ENCODE measurements around the gene ZIC3. TPM values are rescaled to one million over a fixed set of nuclear protein-coding genes. Genes with fewer than 3 reads are reported as not detected.

The ZIC3 gene
- total RNA-seq, 1 experiment from 2014 or later = 114 TPM

DNA sequence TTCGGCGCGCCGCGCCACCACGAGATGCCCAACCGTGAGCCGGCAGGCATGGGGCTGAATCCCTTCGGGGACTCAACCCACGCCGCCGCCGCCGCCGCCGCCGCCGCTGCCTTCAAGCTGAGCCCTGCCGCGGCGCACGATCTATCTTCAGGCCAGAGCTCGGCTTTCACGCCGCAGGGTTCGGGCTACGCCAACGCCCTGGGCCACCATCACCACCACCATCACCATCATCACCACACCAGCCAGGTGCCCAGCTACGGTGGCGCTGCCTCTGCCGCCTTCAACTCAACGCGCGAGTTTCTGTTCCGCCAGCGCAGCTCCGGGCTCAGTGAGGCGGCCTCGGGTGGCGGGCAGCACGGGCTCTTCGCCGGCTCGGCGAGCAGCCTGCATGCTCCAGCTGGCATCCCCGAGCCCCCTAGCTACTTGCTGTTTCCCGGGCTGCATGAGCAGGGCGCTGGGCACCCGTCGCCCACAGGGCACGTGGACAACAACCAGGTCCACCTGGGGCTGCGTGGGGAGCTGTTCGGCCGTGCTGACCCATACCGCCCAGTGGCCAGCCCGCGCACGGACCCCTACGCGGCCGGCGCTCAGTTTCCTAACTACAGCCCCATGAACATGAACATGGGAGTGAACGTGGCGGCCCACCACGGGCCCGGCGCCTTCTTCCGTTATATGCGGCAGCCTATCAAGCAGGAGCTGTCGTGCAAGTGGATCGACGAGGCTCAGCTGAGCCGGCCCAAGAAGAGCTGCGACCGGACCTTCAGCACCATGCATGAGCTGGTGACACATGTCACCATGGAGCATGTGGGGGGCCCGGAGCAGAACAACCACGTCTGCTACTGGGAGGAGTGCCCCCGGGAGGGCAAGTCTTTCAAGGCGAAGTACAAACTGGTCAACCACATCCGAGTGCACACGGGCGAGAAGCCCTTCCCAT is 1.1 kb downstream of the ZIC3 start:
- Histone ChIP-seq H3K27me3 (ENCODE audit: control insufficient read depth, insufficient read depth, low read length) (peaks cover 10% of the 10 kb centered on the region; the same call in 1 of the 2 replicates), H3K36me3 (replicated peaks; ENCODE audit: control insufficient read depth, insufficient read depth, low read length) (peaks cover 6% of the 10 kb centered on the region), H3K4me3 (ENCODE audit: insufficient read depth, low read depth, low read length) (peak overlapping the region; percentile 92)
- DNase-seq = peak; percentile 52

DNA sequence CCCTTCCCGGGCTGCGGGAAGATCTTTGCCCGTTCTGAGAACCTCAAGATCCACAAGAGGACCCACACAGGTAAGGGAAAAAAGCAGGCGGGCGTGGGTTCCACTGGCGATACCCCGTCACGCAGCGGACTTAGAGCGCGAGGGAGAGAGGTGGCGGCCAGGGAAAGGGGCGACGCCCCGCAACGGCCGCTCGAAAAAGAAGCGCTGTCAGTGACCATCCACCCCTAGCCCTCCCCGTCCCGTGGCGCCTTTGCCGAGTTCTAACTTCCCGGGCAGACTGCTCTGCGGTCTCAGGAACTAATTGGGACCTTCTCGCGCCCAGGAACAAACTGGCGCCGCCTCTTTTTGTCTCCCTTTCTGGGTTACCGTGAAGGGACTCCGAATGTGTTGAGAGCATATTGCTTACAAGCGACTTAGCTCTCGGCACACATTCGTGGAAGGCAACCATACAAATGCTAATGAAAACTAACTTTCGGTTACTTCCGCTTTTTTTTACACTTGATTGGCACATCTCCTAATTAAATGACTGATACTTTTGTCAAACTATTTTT is 1.8 kb downstream of the ZIC3 start:
- peak overlapping the region; percentile 92 for H3K4me3 ChIP-seq (ENCODE audit: insufficient read depth, low read depth, low read length)
- peaks cover 9% of the 10 kb centered on the region; the same call in 1 of the 2 replicates for H3K27me3 ChIP-seq (ENCODE audit: control insufficient read depth, insufficient read depth, low read length)
- H3K36me3 ChIP-seq (replicated peaks; ENCODE audit: control insufficient read depth, insufficient read depth, low read length) = peaks cover 6% of the 10 kb centered on the region
- peak; percentile 70 for DNase-seq

DNA sequence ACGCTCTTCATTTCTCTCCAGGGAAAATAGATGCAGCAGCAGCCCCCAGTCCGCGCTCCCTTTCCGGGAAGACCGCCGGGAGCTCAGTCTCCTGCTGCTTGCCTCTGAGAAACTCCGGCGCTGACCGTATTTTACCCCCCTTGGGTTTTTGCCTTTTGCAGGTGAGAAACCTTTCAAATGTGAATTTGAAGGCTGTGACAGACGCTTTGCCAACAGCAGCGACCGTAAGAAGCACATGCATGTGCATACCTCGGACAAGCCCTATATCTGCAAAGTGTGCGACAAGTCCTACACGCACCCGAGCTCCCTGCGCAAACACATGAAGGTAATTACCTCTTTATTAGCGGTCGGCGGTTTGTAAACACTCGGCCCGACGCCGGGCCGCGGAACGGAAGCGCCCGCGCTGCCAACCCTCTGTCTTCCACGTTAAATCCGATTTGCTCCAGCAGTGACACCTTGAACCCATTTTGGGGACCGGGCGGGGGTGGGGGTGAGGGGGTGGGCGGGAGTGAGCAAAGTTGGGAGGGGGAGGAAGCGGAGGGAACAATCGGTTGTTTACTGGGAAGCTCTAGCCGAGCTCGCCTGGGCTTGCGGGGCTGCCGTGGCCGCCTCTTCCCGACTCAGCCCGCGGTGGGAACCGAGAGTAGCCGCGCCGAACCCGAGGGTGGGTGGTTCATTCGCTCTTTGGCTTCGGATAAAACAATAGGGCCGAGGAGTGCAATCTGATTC is 3.0 kb downstream of the ZIC3 start:
- H3K4me3 ChIP-seq (ENCODE audit: insufficient read depth, low read depth, low read length) = peak overlapping the region; percentile 92
- peaks cover 9% of the 10 kb centered on the region; the same call in 1 of the 2 replicates for H3K27me3 ChIP-seq (ENCODE audit: control insufficient read depth, insufficient read depth, low read length)
- DNase-seq = peak; percentile 75
- H3K36me3 ChIP-seq (replicated peaks; ENCODE audit: control insufficient read depth, insufficient read depth, low read length) = peaks cover 6% of the 10 kb centered on the region

DNA sequence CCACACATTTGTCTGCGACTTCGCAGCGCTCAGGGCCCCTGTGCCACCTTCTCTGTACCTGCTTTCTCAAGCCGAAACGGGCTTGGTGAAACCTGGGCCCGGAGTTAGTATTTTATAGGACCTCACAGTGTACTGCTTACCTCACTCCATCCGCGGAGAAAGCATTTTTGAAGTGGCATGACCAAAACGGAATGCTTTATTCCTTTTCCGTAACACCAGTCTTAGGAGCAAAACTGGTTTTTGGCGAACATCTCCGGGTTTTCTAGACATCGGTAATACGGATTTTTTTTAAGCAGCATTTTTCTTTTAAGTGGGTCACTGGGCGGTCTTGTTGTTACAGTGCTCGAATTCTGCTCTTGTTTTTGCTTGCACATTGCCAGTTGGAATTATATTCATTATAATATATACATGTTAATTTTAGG is 3.6 kb downstream of the ZIC3 start:
- Histone ChIP-seq H3K27me3 (ENCODE audit: control insufficient read depth, insufficient read depth, low read length) (peaks cover 9% of the 10 kb centered on the region; the same call in 1 of the 2 replicates), H3K36me3 (replicated peaks; ENCODE audit: control insufficient read depth, insufficient read depth, low read length) (peaks cover 6% of the 10 kb centered on the region), H3K4me3 (ENCODE audit: insufficient read depth, low read depth, low read length) (peak overlapping the region; percentile 92)
- DNase-seq = no peak

DNA sequence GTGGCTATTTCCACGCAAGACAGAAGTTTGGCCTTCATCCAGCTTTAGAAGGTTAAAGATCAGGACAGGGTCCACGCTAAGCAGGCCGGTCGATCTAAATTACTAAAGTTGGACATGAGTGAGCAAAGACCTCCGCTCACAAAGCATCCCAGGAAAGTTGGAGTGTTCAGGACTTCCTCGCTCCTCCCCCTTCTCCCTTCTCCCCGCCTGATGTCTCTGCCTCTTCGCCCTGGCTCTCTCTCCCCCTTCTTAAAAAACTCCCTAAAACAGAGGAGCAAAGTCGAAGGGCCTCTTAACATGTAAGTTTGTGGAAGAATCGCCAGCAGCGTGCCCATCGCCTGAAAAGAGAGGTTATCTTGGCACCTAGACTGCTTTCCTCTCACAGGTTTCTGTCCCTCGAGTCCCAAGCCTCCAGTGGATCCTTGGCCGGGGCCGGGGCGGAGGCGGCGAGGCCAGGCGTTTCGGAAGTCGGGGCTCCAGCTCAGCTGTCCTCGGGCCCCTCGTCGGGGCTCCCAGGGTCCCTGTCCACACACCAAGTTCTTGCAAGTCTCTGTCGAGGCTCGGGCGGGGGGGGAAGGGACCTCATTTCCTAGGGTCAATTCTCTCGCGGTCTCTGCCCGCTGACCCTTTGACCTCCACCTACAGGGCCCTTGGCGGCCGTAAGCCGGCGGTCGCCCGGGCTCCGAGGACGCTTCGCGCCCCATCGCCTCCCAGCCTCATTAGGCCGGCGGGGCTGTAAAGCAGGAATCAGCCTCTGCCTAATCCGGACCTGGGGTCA is 7.6 kb downstream of the ZIC3 start:
- peak; percentile 90 for DNase-seq
- Histone ChIP-seq H3K27me3 (ENCODE audit: control insufficient read depth, insufficient read depth, low read length) (no peaks in the 10 kb centered on the region), H3K4me3 (ENCODE audit: insufficient read depth, low read depth, low read length) (peak overlapping the region; percentile 43)

DNA sequence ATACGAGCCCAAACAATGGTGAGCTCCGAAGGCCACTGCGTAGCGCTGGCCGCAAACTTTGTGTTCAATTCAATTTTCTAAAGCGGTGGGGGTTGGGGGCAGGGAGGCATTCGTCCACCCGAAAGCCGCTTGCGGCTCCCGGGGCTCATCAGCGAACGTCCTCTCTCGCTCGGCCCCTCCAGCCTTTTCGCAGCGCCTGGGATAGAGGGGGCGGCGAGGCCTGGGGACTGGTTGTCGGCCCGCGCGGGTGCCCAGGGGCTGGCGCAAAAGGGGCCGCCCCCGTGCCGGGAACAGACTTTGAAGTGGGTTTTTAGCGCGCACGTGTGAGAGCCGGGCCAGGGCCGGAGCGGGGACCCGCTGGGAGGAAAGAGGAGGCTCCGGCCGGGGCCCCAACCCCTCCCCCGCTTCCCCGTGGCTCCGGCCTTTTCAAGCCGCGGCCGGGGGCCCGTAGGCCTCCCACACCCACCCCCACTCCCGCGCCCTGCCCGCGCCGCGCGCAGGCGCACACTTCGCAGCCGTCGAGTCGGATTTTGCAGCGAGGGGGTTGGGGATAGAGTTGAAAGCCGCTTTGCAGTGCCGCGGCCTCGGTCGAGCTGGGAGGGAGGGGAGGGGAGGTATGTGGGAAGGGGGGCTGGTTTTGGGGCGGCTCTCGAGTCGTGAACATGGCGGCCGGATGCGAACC is 8.3 kb downstream of the ZIC3 start:
- no peaks in the 10 kb centered on the region for H3K27me3 ChIP-seq (ENCODE audit: control insufficient read depth, insufficient read depth, low read length)
- peak; percentile 97 for DNase-seq

More for the DNA sequence above, 7.6 kb downstream of the ZIC3 start:
- peaks cover 6% of the 10 kb centered on the region for H3K36me3 ChIP-seq (replicated peaks; ENCODE audit: control insufficient read depth, insufficient read depth, low read length)

DNA sequence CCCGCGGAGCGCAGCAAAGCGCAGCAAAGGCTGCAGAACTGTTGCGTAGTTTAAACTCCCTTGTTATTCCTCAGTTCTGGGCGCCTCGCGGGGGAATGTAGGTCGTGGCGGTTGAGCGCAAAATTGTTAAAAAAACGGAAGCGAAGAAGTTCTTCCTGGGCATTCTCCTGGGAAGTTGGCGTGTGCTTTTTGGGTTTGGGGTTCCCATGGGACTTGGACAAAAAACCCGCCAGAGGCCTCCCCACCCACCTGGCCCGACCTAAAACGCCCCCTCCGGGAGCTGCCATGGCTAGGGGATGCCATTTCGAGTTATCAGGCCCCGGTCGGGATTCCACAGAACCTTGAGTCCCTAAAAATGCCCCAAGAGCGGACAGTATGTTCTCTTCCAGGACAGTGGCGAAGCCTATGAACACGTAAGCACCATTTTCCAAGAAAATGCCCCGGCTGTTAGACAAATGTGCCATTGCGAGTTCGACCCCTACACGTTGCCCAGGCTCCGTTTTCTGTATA is 8.9 kb downstream of the ZIC3 start:
- Histone ChIP-seq H3K27me3 (ENCODE audit: control insufficient read depth, insufficient read depth, low read length) (no peaks in the 10 kb centered on the region), H3K4me3 (ENCODE audit: insufficient read depth, low read depth, low read length) (peak overlapping the region; percentile 43), H3K36me3 (replicated peaks; ENCODE audit: control insufficient read depth, insufficient read depth, low read length) (peaks cover 4% of the 10 kb centered on the region)
- DNase-seq = peak; percentile 68

More for the DNA sequence above, 8.3 kb downstream of the ZIC3 start:
- H3K4me3 ChIP-seq (ENCODE audit: insufficient read depth, low read depth, low read length) = peak overlapping the region; percentile 43
- peaks cover 4% of the 10 kb centered on the region for H3K36me3 ChIP-seq (replicated peaks; ENCODE audit: control insufficient read depth, insufficient read depth, low read length)

DNA sequence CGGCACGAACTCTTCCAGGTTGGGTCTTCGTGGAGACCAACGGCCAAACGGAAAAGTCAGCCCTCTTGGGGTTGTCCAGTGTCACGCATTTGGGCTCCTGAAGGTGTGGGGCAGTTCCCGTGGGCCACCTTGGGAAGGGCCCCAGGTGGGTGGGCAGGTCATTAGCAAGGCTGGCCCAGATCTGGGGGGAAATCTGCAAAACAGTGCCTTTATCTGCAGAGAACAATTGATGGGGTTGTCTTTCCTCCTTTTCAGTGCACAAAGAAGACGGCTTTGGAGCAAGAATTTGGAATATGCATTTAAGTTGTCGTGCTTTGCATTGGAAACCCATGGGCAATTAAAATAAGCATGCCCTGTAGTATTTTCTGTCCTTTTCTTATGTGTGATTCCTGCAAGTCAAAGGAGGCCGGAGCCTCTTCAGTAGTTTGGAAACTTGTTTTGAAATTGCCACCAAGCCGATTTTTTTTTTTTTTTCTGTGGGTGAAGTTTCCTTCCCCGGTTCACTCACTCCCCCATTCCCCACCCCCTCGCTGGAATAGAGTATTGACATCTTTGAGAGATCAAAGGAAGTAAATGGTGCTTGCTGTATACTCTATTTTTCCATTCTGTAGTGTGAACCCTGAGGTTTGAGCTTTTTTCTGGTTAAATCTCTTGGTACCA is 9.8 kb downstream of the ZIC3 start:
- peak; percentile 60 for DNase-seq
- Histone ChIP-seq H3K4me3 (ENCODE audit: insufficient read depth, low read depth, low read length) (peak overlapping the region; percentile 43; the same call in 1 of the 2 replicates), H3K27me3 (ENCODE audit: control insufficient read depth, insufficient read depth, low read length) (no peaks in the 10 kb centered on the region), H3K36me3 (replicated peaks; ENCODE audit: control insufficient read depth, insufficient read depth, low read length) (no peaks in the 10 kb centered on the region; the same call in 1 of the 2 replicates)

DNA sequence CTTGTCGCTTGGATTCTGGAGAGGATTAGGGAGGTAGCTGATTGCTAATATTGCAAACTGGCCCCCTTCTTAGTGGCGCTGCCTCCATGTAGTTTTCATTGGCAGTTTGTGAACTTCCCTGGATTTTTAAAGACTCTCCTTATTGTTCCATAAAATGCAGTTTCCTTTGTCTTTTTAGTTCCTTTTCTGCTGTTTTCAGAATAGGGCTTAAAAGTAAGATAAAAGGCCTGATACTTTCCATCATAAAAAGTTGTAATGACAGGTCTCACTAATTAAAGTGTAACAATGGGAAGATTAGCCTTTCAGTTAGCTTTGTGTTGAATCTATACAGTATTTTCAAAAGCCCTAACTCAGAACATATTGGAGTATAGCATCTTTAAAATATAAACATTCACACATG is 21.2 kb downstream of the ZIC3 start:
- DNase-seq = no peak

DNA sequence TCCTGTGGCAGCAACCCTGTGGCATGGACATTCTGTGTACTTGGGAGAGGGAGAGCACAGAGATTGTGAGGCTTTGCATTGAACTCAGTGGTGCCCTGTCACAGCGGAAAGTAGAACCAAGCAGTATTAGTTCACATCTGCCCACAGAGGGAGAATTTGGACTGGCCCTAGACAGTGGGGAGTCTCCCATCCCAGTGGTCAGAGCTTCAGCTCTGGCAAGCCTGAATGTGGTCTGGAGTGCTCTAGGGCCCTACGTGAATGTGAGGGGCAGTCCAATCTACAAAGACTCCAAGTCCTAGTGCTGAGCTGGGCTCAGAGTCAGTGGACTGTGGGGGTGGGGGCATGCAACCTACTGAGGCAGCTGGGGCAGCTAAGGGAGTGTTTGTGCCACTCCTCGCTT is 34.8 kb downstream of the ZIC3 start:
- no peak overlapping the region for H3K4me3 ChIP-seq (ENCODE audit: insufficient read depth, low read depth, low read length)

More for the DNA sequence above, 21.2 kb downstream of the ZIC3 start:
- no peaks in the 10 kb centered on the region for H3K27me3 ChIP-seq (ENCODE audit: control insufficient read depth, insufficient read depth, low read length)
- no peak overlapping the region for H3K4me3 ChIP-seq (ENCODE audit: insufficient read depth, low read depth, low read length)
- no peaks in the 10 kb centered on the region for H3K36me3 ChIP-seq (replicated peaks; ENCODE audit: control insufficient read depth, insufficient read depth, low read length)

More for the DNA sequence above, 34.8 kb downstream of the ZIC3 start:
- Histone ChIP-seq H3K27me3 (ENCODE audit: control insufficient read depth, insufficient read depth, low read length) (no peaks in the 10 kb centered on the region), H3K36me3 (replicated peaks; ENCODE audit: control insufficient read depth, insufficient read depth, low read length) (no peaks in the 10 kb centered on the region)
- no peak for DNase-seq
